ENCODE measurements around the gene PCDHB14.
"Not testable (repeated sequence)": the region's sequence is repeated elsewhere in the genome, so short reads cannot be mapped to it uniquely, and the experiment has no call there.

PCDHB14 gene

GRCh38 chr5:141234109-141234667, 11.0 kb downstream of the PCDHB14 start:
- no peaks in the 10 kb centered on the region for H3K27me3 ChIP-seq (ENCODE audit: insufficient read depth, poor library complexity, severe bottlenecking)
- no peak overlapping the region for H3K4me3 ChIP-seq (replicated peaks; ENCODE audit: insufficient read depth, low read length)
- DNase-seq (ENCODE audit: low read depth in 1 of 2, low spot score in 1 of 2): no peak
- no peak overlapping the region for H3K27ac ChIP-seq (replicated peaks)
- TF ChIP-seq POLR2AphosphoS5 (IDR thresholded peaks at IDR 0.05; ENCODE audit: low read depth) (no peak), SPI1 (IDR thresholded peaks at IDR 0.05; ENCODE audit: borderline replicate concordance, low read depth) (no peak), CTCF (IDR thresholded peaks at IDR 0.05; ENCODE audit: insufficient read depth, low read length) (no peak), GABPA (IDR thresholded peaks at IDR 0.05; ENCODE audit: low read depth) (no peak)
- TF ChIP-seq, protein P1, sequence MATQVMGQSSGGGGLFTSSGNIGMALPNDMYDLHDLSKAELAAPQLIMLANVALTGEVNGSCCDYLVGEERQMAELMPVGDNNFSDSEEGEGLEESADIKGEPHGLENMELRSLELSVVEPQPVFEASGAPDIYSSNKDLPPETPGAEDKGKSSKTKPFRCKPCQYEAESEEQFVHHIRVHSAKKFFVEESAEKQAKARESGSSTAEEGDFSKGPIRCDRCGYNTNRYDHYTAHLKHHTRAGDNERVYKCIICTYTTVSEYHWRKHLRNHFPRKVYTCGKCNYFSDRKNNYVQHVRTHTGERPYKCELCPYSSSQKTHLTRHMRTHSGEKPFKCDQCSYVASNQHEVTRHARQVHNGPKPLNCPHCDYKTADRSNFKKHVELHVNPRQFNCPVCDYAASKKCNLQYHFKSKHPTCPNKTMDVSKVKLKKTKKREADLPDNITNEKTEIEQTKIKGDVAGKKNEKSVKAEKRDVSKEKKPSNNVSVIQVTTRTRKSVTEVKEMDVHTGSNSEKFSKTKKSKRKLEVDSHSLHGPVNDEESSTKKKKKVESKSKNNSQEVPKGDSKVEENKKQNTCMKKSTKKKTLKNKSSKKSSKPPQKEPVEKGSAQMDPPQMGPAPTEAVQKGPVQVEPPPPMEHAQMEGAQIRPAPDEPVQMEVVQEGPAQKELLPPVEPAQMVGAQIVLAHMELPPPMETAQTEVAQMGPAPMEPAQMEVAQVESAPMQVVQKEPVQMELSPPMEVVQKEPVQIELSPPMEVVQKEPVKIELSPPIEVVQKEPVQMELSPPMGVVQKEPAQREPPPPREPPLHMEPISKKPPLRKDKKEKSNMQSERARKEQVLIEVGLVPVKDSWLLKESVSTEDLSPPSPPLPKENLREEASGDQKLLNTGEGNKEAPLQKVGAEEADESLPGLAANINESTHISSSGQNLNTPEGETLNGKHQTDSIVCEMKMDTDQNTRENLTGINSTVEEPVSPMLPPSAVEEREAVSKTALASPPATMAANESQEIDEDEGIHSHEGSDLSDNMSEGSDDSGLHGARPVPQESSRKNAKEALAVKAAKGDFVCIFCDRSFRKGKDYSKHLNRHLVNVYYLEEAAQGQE (IDR thresholded peaks at IDR 0.05; ENCODE audit: insufficient replicate concordance, low read depth): no peak

GRCh38 chr5:141235922-141236321, 12.8 kb downstream of the PCDHB14 start:
- not testable (repeated sequence) for DNase-seq (ENCODE audit: low read depth in 1 of 2, low spot score in 1 of 2); H3K27ac ChIP-seq (replicated peaks); H3K27me3 ChIP-seq (ENCODE audit: insufficient read depth, poor library complexity, severe bottlenecking); H3K4me3 ChIP-seq (replicated peaks; ENCODE audit: insufficient read depth, low read length)

- DNase-seq (ENCODE audit: low read depth in 1 of 2, low spot score in 1 of 2): no peak
- H3K27ac ChIP-seq (replicated peaks): no peak overlapping the region
- H3K4me3 ChIP-seq (replicated peaks; ENCODE audit: insufficient read depth, low read length): no peak overlapping the region
- no peak for TF ChIP-seq CTCF (IDR thresholded peaks at IDR 0.05; ENCODE audit: insufficient read depth, low read length)
- no peak for TF ChIP-seq POLR2AphosphoS5 (IDR thresholded peaks at IDR 0.05; ENCODE audit: low read depth)
- no peak for TF ChIP-seq SPI1 (IDR thresholded peaks at IDR 0.05; ENCODE audit: borderline replicate concordance, low read depth)
- TF ChIP-seq, protein P1 (IDR thresholded peaks at IDR 0.05; ENCODE audit: insufficient replicate concordance, low read depth): no peak
- no peak for TF ChIP-seq GABPA (IDR thresholded peaks at IDR 0.05; ENCODE audit: low read depth)
- no peaks in the 10 kb centered on the region for H3K27me3 ChIP-seq (ENCODE audit: insufficient read depth, poor library complexity, severe bottlenecking)
Measured at GRCh38 chr5:141236516-141237313, 13.6 kb downstream of the PCDHB14 start.

GRCh38 chr5:141241496-141241895, 18.4 kb downstream of the PCDHB14 start:
- no peak for DNase-seq (ENCODE audit: low read depth in 1 of 2, low spot score in 1 of 2)
- Histone ChIP-seq H3K27me3 (ENCODE audit: insufficient read depth, poor library complexity, severe bottlenecking) (no peaks in the 10 kb centered on the region), H3K4me3 (replicated peaks; ENCODE audit: insufficient read depth, low read length) (no peak overlapping the region), H3K27ac (replicated peaks) (no peak overlapping the region)
- TF ChIP-seq, protein P1 (IDR thresholded peaks at IDR 0.05; ENCODE audit: insufficient replicate concordance, low read depth): no peak
- TF ChIP-seq SPI1 (IDR thresholded peaks at IDR 0.05; ENCODE audit: borderline replicate concordance, low read depth): no peak
- no peak for TF ChIP-seq CTCF (IDR thresholded peaks at IDR 0.05; ENCODE audit: insufficient read depth, low read length)
- TF ChIP-seq POLR2AphosphoS5 (IDR thresholded peaks at IDR 0.05; ENCODE audit: low read depth): no peak
- no peak for TF ChIP-seq GABPA (IDR thresholded peaks at IDR 0.05; ENCODE audit: low read depth)
